Measurements from ENCODE around the gene EPS15.
"Not testable (repeated sequence)": the region's sequence is repeated elsewhere in the genome, so short reads cannot be mapped to it uniquely, and the experiment has no call there.

EPS15 gene

GRCh38 chr1:51415963-51416362, 103.1 kb downstream of the EPS15 start:
- Histone ChIP-seq H3K4me2 (ENCODE audit: low read depth, low read length) (no peak overlapping the region), H3K79me2 (ENCODE audit: low read length) (no peaks in the 10 kb centered on the region), H3K4me1 (ENCODE audit: low read length) (no peaks in the 10 kb centered on the region), H4K20me1 (ENCODE audit: insufficient read depth, low read length) (no peaks in the 10 kb centered on the region), H3F3A (ENCODE audit: insufficient read depth, low read length) (no peaks in the 10 kb centered on the region), H3K36me3 (replicated peaks; ENCODE audit: insufficient read depth, low read length) (no peaks in the 10 kb centered on the region), H3K9ac (ENCODE audit: low read length) (no peak overlapping the region), H3K9me2 (replicated peaks; ENCODE audit: insufficient read depth, low read length) (no peaks in the 10 kb centered on the region), H3K27ac (ENCODE audit: low read length) (no peak overlapping the region), H3K9me3 (replicated peaks; ENCODE audit: insufficient read depth, low read length) (no peaks in the 10 kb centered on the region), H3K27me3 (replicated peaks; ENCODE audit: insufficient read depth, low read length) (no peaks in the 10 kb centered on the region), H2AFZ (ENCODE audit: low read length) (no peak overlapping the region), H3K4me3 (ENCODE audit: low read length) (no peak overlapping the region)
- no peak for DNase-seq
- TF ChIP-seq CTCF (IDR thresholded peaks at IDR 0.05; ENCODE audit: low read length) (no peak), EZH2phosphoT487 (IDR thresholded peaks at IDR 0.05; ENCODE audit: low read length) (no peak), EZH2 (optimal IDR thresholded peaks at IDR 0.05; ENCODE audit: low read depth, low read length) (no peak)

- no peaks in the 10 kb centered on the region for H3K79me2 ChIP-seq (ENCODE audit: low read length)
- no peak overlapping the region for H3K27ac ChIP-seq (ENCODE audit: low read length)
- H3K4me2 ChIP-seq (ENCODE audit: low read depth, low read length): no peak overlapping the region
- H2AFZ ChIP-seq (ENCODE audit: low read length): no peak overlapping the region
- H3K4me3 ChIP-seq (ENCODE audit: low read length): no peak overlapping the region
- H3K4me1 ChIP-seq (ENCODE audit: low read length): no peaks in the 10 kb centered on the region
- H3K27me3 ChIP-seq (replicated peaks; ENCODE audit: insufficient read depth, low read length): no peaks in the 10 kb centered on the region
- no peak for DNase-seq
- TF ChIP-seq CTCF (IDR thresholded peaks at IDR 0.05; ENCODE audit: low read length) (no peak), EZH2phosphoT487 (IDR thresholded peaks at IDR 0.05; ENCODE audit: low read length) (no peak), EZH2 (optimal IDR thresholded peaks at IDR 0.05; ENCODE audit: low read depth, low read length) (no peak)
- no peak overlapping the region for H3K9ac ChIP-seq (ENCODE audit: low read length)
- no peaks in the 10 kb centered on the region for H3K36me3 ChIP-seq (replicated peaks; ENCODE audit: insufficient read depth, low read length)
- no peaks in the 10 kb centered on the region for H3K9me2 ChIP-seq (replicated peaks; ENCODE audit: insufficient read depth, low read length)
- H4K20me1 ChIP-seq (ENCODE audit: insufficient read depth, low read length): no peaks in the 10 kb centered on the region
- H3K9me3 ChIP-seq (replicated peaks; ENCODE audit: insufficient read depth, low read length): no peaks in the 10 kb centered on the region
- no peaks in the 10 kb centered on the region for H3F3A ChIP-seq (ENCODE audit: insufficient read depth, low read length)
These were observed 104.3 kb downstream of the EPS15 start for GRCh38 chr1:51414811-51415210.

GRCh38 chr1:51411820-51412219, 107.2 kb downstream of the EPS15 start:
- not testable (repeated sequence) for H2AFZ ChIP-seq (ENCODE audit: low read length); H3K27ac ChIP-seq (ENCODE audit: low read length); H3K4me1 ChIP-seq (ENCODE audit: low read length); H3K79me2 ChIP-seq (ENCODE audit: low read length); H3K9me2 ChIP-seq (replicated peaks; ENCODE audit: insufficient read depth, low read length); H3K36me3 ChIP-seq (replicated peaks; ENCODE audit: insufficient read depth, low read length); H3F3A ChIP-seq (ENCODE audit: insufficient read depth, low read length); H3K27me3 ChIP-seq (replicated peaks; ENCODE audit: insufficient read depth, low read length); H3K9ac ChIP-seq (ENCODE audit: low read length); H3K4me2 ChIP-seq (ENCODE audit: low read depth, low read length); H3K4me3 ChIP-seq (ENCODE audit: low read length); H3K9me3 ChIP-seq (replicated peaks; ENCODE audit: insufficient read depth, low read length); H4K20me1 ChIP-seq (ENCODE audit: insufficient read depth, low read length); DNase-seq

GRCh38 chr1:51410568-51411460, 108.3 kb downstream of the EPS15 start:
- Histone ChIP-seq H3K9me2 (replicated peaks; ENCODE audit: insufficient read depth, low read length) (no peaks in the 10 kb centered on the region), H3K4me1 (ENCODE audit: low read length) (no peaks in the 10 kb centered on the region), H3K27ac (ENCODE audit: low read length) (no peak overlapping the region), H3F3A (ENCODE audit: insufficient read depth, low read length) (no peaks in the 10 kb centered on the region), H3K4me3 (ENCODE audit: low read length) (no peak overlapping the region), H3K79me2 (ENCODE audit: low read length) (no peaks in the 10 kb centered on the region), H3K36me3 (replicated peaks; ENCODE audit: insufficient read depth, low read length) (0 out of 2 replicates have a peak, but pooled peaks cover 4% of the 10 kb centered on the region), H3K4me2 (ENCODE audit: low read depth, low read length) (no peak overlapping the region), H3K9ac (ENCODE audit: low read length) (no peak overlapping the region), H2AFZ (ENCODE audit: low read length) (no peak overlapping the region), H3K9me3 (replicated peaks; ENCODE audit: insufficient read depth, low read length) (no peaks in the 10 kb centered on the region), H4K20me1 (ENCODE audit: insufficient read depth, low read length) (no peaks in the 10 kb centered on the region), H3K27me3 (replicated peaks; ENCODE audit: insufficient read depth, low read length) (no peaks in the 10 kb centered on the region)
- no peak for DNase-seq
- TF ChIP-seq CTCF (IDR thresholded peaks at IDR 0.05; ENCODE audit: low read length) (no peak), EZH2phosphoT487 (IDR thresholded peaks at IDR 0.05; ENCODE audit: low read length) (no peak), EZH2 (optimal IDR thresholded peaks at IDR 0.05; ENCODE audit: low read depth, low read length) (no peak)

- not testable (repeated sequence) for H3K9me2 ChIP-seq (replicated peaks; ENCODE audit: insufficient read depth, low read length); H3K4me3 ChIP-seq (ENCODE audit: low read length); H3K27ac ChIP-seq (ENCODE audit: low read length); H3F3A ChIP-seq (ENCODE audit: insufficient read depth, low read length); H3K27me3 ChIP-seq (replicated peaks; ENCODE audit: insufficient read depth, low read length); DNase-seq; H3K9ac ChIP-seq (ENCODE audit: low read length); H3K79me2 ChIP-seq (ENCODE audit: low read length); H3K36me3 ChIP-seq (replicated peaks; ENCODE audit: insufficient read depth, low read length); H3K9me3 ChIP-seq (replicated peaks; ENCODE audit: insufficient read depth, low read length); H3K4me1 ChIP-seq (ENCODE audit: low read length); H3K4me2 ChIP-seq (ENCODE audit: low read depth, low read length); H4K20me1 ChIP-seq (ENCODE audit: insufficient read depth, low read length); H2AFZ ChIP-seq (ENCODE audit: low read length)
These were observed 109.1 kb downstream of the EPS15 start for GRCh38 chr1:51409755-51410541.

Measured in MM.1S (cell line).